Fibroblast of the conjunctiva (primary cell): ENCODE data around the gene ZSCAN4.

Experiments used
- DNase-seq: peaks from one replicate; pipeline ENCODE4 v3.0.0-alpha.2; 2010; ENCODE audit warnings: low read depth

ZSCAN4 gene

GRCh38 chr19:57668635-57669034 is at the start of gene ZSCAN4:
TSS of gene ZSCAN4 (plus strand) at chr19:57668935. CDS start at chr19:57676146, 7,211 bp downstream.
- DNase-seq: no peak

- peak; percentile 3 for DNase-seq
Measured at GRCh38 chr19:57620673-57621348, 47.9 kb upstream of the ZSCAN4 start.

GRCh38 chr19:57623091-57623490 is 45.6 kb upstream of the ZSCAN4 start:
- DNase-seq: no peak

GRCh38 chr19:57632987-57633831 is 35.5 kb upstream of the ZSCAN4 start, which contains the start of gene ZNF211:
TSS of gene ZNF211 (plus strand) at chr19:57633168. CDS start at chr19:57633347, 179 bp downstream.
- DNase-seq: peak; percentile 87

- DNase-seq: no peak
Measured at GRCh38 chr19:57633832-57634131, 35.0 kb upstream of the ZSCAN4 start.

GRCh38 chr19:57637379-57637778 is 31.4 kb upstream of the ZSCAN4 start:
- no peak for DNase-seq

GRCh38 chr19:57641715-57642234 is 27.0 kb upstream of the ZSCAN4 start:
- DNase-seq: no peak

GRCh38 chr19:57642396-57643046 is 26.2 kb upstream of the ZSCAN4 start:
- no peak for DNase-seq

- DNase-seq: no peak
Measured at GRCh38 chr19:57643734-57644133, 25.0 kb upstream of the ZSCAN4 start.

- no peak for DNase-seq
Measured at GRCh38 chr19:57648331-57649003, 20.3 kb upstream of the ZSCAN4 start.

GRCh38 chr19:57651654-57651996 is 17.1 kb upstream of the ZSCAN4 start:
- no peak for DNase-seq

- DNase-seq: no peak
Measured at GRCh38 chr19:57653689-57654088, 15.0 kb upstream of the ZSCAN4 start.

- no peak for DNase-seq
Measured at GRCh38 chr19:57655443-57655842, 13.3 kb upstream of the ZSCAN4 start.

GRCh38 chr19:57656346-57656745 is 12.4 kb upstream of the ZSCAN4 start:
- DNase-seq: no peak

- DNase-seq: peak; percentile 10
Measured at GRCh38 chr19:57664269-57665127, 4.2 kb upstream of the ZSCAN4 start.

GRCh38 chr19:57665261-57665806 is 3.4 kb upstream of the ZSCAN4 start:
- no peak for DNase-seq

GRCh38 chr19:57667228-57667627 is 1.5 kb upstream of the ZSCAN4 start:
- no peak for DNase-seq

- no peak for DNase-seq
Measured at GRCh38 chr19:57671124-57671895, 2.6 kb downstream of the ZSCAN4 start.

GRCh38 chr19:57672466-57672865 is 3.7 kb downstream of the ZSCAN4 start:
- no peak for DNase-seq

GRCh38 chr19:57675881-57676280 is 7.1 kb downstream of the ZSCAN4 start:
- no peak for DNase-seq
